ENCODE measurements around the gene NIN. TPM values are rescaled to one million over a fixed set of nuclear protein-coding genes. Genes with fewer than 3 reads are reported as not detected.

NIN gene
- total RNA-seq, 1 experiment from 2014 or later: 16.9 TPM

GRCh38 chr14:50865391-50866076 lies 34.6 kb upstream of the NIN start:
- BruUV-seq (replicated peaks): no TSS peak
- no peaks in the 10 kb centered on the region for H3K9me3 Mint-ChIP-seq (ENCODE audit: unreplicated experiment)
- Histone ChIP-seq H3K9me3 (no peaks in the 10 kb centered on the region), H3K27me3 (replicated peaks; ENCODE audit: control insufficient read depth, insufficient read depth, low read length) (no peaks in the 10 kb centered on the region; the same call in 1 of the 2 replicates), H3K4me3 (ENCODE audit: low read depth, low read length) (no peak overlapping the region), H3K4me1 (no peaks in the 10 kb centered on the region), H3K36me3 (ENCODE audit: control insufficient read depth, insufficient read depth, low read length) (no peaks in the 10 kb centered on the region)
- H3K4me1 Mint-ChIP-seq (ENCODE audit: low read depth, unreplicated experiment): no peaks in the 10 kb centered on the region
- intact Hi-C loops (cut with micrococcal nuclease; ENCODE audit: unreplicated experiment): no loop called here
- ChIA-PET POLR2A (no interaction called here), CTCF (no interaction called here)
- DNase-seq: no peak
- no peak overlapping the region for H3K27ac Mint-ChIP-seq (ENCODE audit: unreplicated experiment)
- no peak overlapping the region for H3K4me3 Mint-ChIP-seq (ENCODE audit: unreplicated experiment)
- no peak for TF ChIP-seq CTCF (IDR thresholded peaks at IDR 0.05; ENCODE audit: insufficient read depth in 1 of 2, low read depth in 1 of 2, low read length in 1 of 2, severe bottlenecking in 1 of 2, unreplicated experiment in 1 of 2)
- peaks cover 9% of the 10 kb centered on the region for H3K27me3 Mint-ChIP-seq (ENCODE audit: insufficient read depth, unreplicated experiment)
- no peaks in the 10 kb centered on the region for H3K36me3 Mint-ChIP-seq (ENCODE audit: insufficient read depth, unreplicated experiment)

- no peak overlapping the region for H3K4me3 Mint-ChIP-seq (ENCODE audit: unreplicated experiment)
- H3K4me3 ChIP-seq (ENCODE audit: low read depth, low read length): no peak overlapping the region
- no peaks in the 10 kb centered on the region for H3K36me3 Mint-ChIP-seq (ENCODE audit: insufficient read depth, unreplicated experiment)
- H3K36me3 ChIP-seq (ENCODE audit: control insufficient read depth, insufficient read depth, low read length): no peaks in the 10 kb centered on the region
- no peak for DNase-seq
- no peaks in the 10 kb centered on the region for H3K9me3 ChIP-seq
- no peak for TF ChIP-seq CTCF (IDR thresholded peaks at IDR 0.05; ENCODE audit: insufficient read depth in 1 of 2, low read depth in 1 of 2, low read length in 1 of 2, severe bottlenecking in 1 of 2, unreplicated experiment in 1 of 2)
- H3K4me1 ChIP-seq: no peaks in the 10 kb centered on the region
- BruUV-seq (replicated peaks): no TSS peak
- no peaks in the 10 kb centered on the region for H3K4me1 Mint-ChIP-seq (ENCODE audit: low read depth, unreplicated experiment)
- H3K9me3 Mint-ChIP-seq (ENCODE audit: unreplicated experiment): no peaks in the 10 kb centered on the region
- no peak overlapping the region for H3K27ac Mint-ChIP-seq (ENCODE audit: unreplicated experiment)
- POLR2A ChIA-PET: no interaction called here
- intact Hi-C loops (cut with micrococcal nuclease; ENCODE audit: unreplicated experiment): no loop called here
- peaks cover 6% of the 10 kb centered on the region for H3K27me3 Mint-ChIP-seq (ENCODE audit: insufficient read depth, unreplicated experiment)
- CTCF ChIA-PET: no interaction called here
- no peaks in the 10 kb centered on the region; the same call in 1 of the 2 replicates for H3K27me3 ChIP-seq (replicated peaks; ENCODE audit: control insufficient read depth, insufficient read depth, low read length)
Measured at GRCh38 chr14:50864946-50865345, 34.0 kb upstream of the NIN start.

- POLR2A ChIA-PET: interaction anchor here (0.6 kb wide), 1 partner anchor 41 kb away, joined by 7 read pairs; no protein-coding TSS in a partner anchor
- Histone ChIP-seq H3K36me3 (ENCODE audit: control insufficient read depth, insufficient read depth, low read length) (no peaks in the 10 kb centered on the region), H3K4me3 (ENCODE audit: low read depth, low read length) (no peak overlapping the region), H3K9me3 (no peaks in the 10 kb centered on the region), H3K4me1 (no peaks in the 10 kb centered on the region), H3K27me3 (replicated peaks; ENCODE audit: control insufficient read depth, insufficient read depth, low read length) (no peaks in the 10 kb centered on the region; the same call in 1 of the 2 replicates)
- Mint-ChIP-seq H3K9me3 (ENCODE audit: unreplicated experiment) (no peaks in the 10 kb centered on the region), H3K4me1 (ENCODE audit: low read depth, unreplicated experiment) (no peaks in the 10 kb centered on the region), H3K36me3 (ENCODE audit: insufficient read depth, unreplicated experiment) (no peaks in the 10 kb centered on the region), H3K27ac (ENCODE audit: unreplicated experiment) (no peak overlapping the region), H3K27me3 (ENCODE audit: insufficient read depth, unreplicated experiment) (peaks cover 6% of the 10 kb centered on the region), H3K4me3 (ENCODE audit: unreplicated experiment) (no peak overlapping the region)
- intact Hi-C loops (cut with micrococcal nuclease; ENCODE audit: unreplicated experiment): no loop called here
- TF ChIP-seq CTCF (IDR thresholded peaks at IDR 0.05; ENCODE audit: insufficient read depth in 1 of 2, low read depth in 1 of 2, low read length in 1 of 2, severe bottlenecking in 1 of 2, unreplicated experiment in 1 of 2): no peak
- DNase-seq: no peak
- CTCF ChIA-PET: no interaction called here
- BruUV-seq (replicated peaks): no TSS peak
Measured at GRCh38 chr14:50864237-50864636, 33.3 kb upstream of the NIN start.
